Measurements from ENCODE around the gene RASGRP4.

- TF ChIP-seq POLR2A (IDR thresholded peaks at IDR 0.05; ENCODE audit: low read depth, low read length) (no peak), POLR2AphosphoS5 (IDR thresholded peaks at IDR 0.05; ENCODE audit: low read depth, low read length) (no peak), TAF1 (IDR thresholded peaks at IDR 0.05; ENCODE audit: low read depth, low read length) (no peak)
Measured at GRCh38 chr19:38389957-38390924, 35.8 kb downstream of the RASGRP4 start.
